H9 (cell line): Measurements from ENCODE around the gene ITIH5. TPM values are rescaled to one million over a fixed set of nuclear protein-coding genes. Genes with fewer than 3 reads are reported as not detected.

Source experiments
- DNase-seq: peaks from one replicate; pipeline ENCODE4 v3.0.0-alpha.2; 2017
- H2AFZ ChIP-seq: one replicate; pipeline ENCODE4 v1.6.1; 2013; ENCODE audit warnings: mild to moderate bottlenecking, low read length, control low read depth, moderate library complexity
- H2AK5ac ChIP-seq: 2 replicates; pipeline ENCODE4 v1.6.1; 2013; ENCODE audit warnings: low read length, control low read depth, mixed read lengths; ENCODE audit not compliant: insufficient read length
- H2BK120ac ChIP-seq: one replicate; pipeline ENCODE4 v1.6.1; 2013; ENCODE audit warnings: low read depth, mild to moderate bottlenecking, low read length, control low read depth, inconsistent platforms; ENCODE audit not compliant: poor library complexity, severe bottlenecking
- H2BK12ac ChIP-seq: 2 replicates; pipeline ENCODE4 v1.6.1; 2013; ENCODE audit warnings: low read length, control low read depth, mixed read lengths, low read depth; ENCODE audit not compliant: insufficient read length
- H2BK15ac ChIP-seq: 2 replicates; pipeline ENCODE4 v1.6.1; 2013; ENCODE audit warnings: low read depth, low read length, control low read depth
- H2BK20ac ChIP-seq: one replicate; pipeline ENCODE4 v1.6.1; 2013; ENCODE audit warnings: low read depth, mild to moderate bottlenecking, low read length, control low read depth, inconsistent platforms; ENCODE audit not compliant: poor library complexity, severe bottlenecking
- H2BK5ac ChIP-seq: 2 replicates; pipeline ENCODE4 v1.6.1; 2013; ENCODE audit warnings: low read length, control low read depth, mixed read lengths; ENCODE audit not compliant: insufficient read length
- H3K14ac ChIP-seq: 2 replicates; pipeline ENCODE4 v1.6.1; 2013; ENCODE audit warnings: low read length, control low read depth; ENCODE audit not compliant: insufficient read depth
- H3K18ac ChIP-seq: 2 replicates; pipeline ENCODE4 v1.6.1; 2013; ENCODE audit warnings: low read depth, mild to moderate bottlenecking, mixed read lengths, low read length, control low read depth; ENCODE audit not compliant: insufficient read length
- H3K23ac ChIP-seq: 2 replicates; pipeline ENCODE4 v1.6.1; 2013; ENCODE audit warnings: low read length, control low read depth, mixed read lengths, low read depth; ENCODE audit not compliant: insufficient read length
- H3K23me2 ChIP-seq: 2 replicates; pipeline ENCODE4 v1.6.1; 2013; ENCODE audit warnings: low read depth, mild to moderate bottlenecking, mixed read lengths, low read length, control low read depth; ENCODE audit not compliant: insufficient read length, poor library complexity, severe bottlenecking
- H3K27ac ChIP-seq: 2 replicates; pipeline ENCODE4 v1.5.1; 2013; ENCODE audit warnings: low read length, control low read depth, mixed read lengths, low read depth; ENCODE audit not compliant: insufficient read length
- H3K27me3 ChIP-seq: 2 replicates; pipeline ENCODE4 v1.6.1; 2013; ENCODE audit warnings: low read length, control low read depth, inconsistent platforms; ENCODE audit not compliant: insufficient read depth
- H3K4ac ChIP-seq: 2 replicates; pipeline ENCODE4 v1.6.1; 2013; ENCODE audit warnings: low read depth, mild to moderate bottlenecking, control low read depth, inconsistent platforms, low read length, moderate library complexity
- H3K4me1 ChIP-seq: 2 replicates; pipeline ENCODE4 v1.6.1; 2013; ENCODE audit warnings: low read length, control low read depth, inconsistent platforms; ENCODE audit not compliant: insufficient read depth
- H3K4me2 ChIP-seq: 2 replicates; pipeline ENCODE4 v1.6.1; 2013; ENCODE audit warnings: low read length, control low read depth, mixed read lengths; ENCODE audit not compliant: insufficient read length, insufficient read depth
- H3K56ac ChIP-seq: 2 replicates; pipeline ENCODE4 v1.6.1; 2013; ENCODE audit warnings: low read depth, mild to moderate bottlenecking, mixed read lengths, low read length, control low read depth; ENCODE audit not compliant: insufficient read length
- H3K79me1 ChIP-seq: 2 replicates; pipeline ENCODE4 v1.6.1; 2013; ENCODE audit warnings: low read depth, mild to moderate bottlenecking, moderate library complexity, low read length, control low read depth, inconsistent platforms; ENCODE audit not compliant: insufficient read depth, poor library complexity, severe bottlenecking
- H3K79me2 ChIP-seq: 2 replicates; pipeline ENCODE4 v1.6.1; 2013; ENCODE audit warnings: low read length, control low read depth, inconsistent platforms; ENCODE audit not compliant: insufficient read depth
- H3K9ac ChIP-seq: 2 replicates; pipeline ENCODE4 v1.6.1; 2013; ENCODE audit warnings: low read length, control low read depth, mixed read lengths; ENCODE audit not compliant: insufficient read length; ENCODE audit errors: extremely low read depth
- H3K9me3 ChIP-seq: one replicate; pipeline ENCODE4 v1.6.1; 2013; ENCODE audit warnings: low read depth, low read length, inconsistent platforms; ENCODE audit not compliant: control insufficient read depth
- H3T11ph ChIP-seq: one replicate; pipeline ENCODE4 v1.6.1; 2013; ENCODE audit warnings: mild to moderate bottlenecking, low read length, control low read depth, inconsistent platforms
- H4K20me1 ChIP-seq: one replicate; pipeline ENCODE4 v1.6.1; 2013; ENCODE audit not compliant: control insufficient read depth, insufficient read length, insufficient read depth
- H4K5ac ChIP-seq: 2 replicates; pipeline ENCODE4 v1.6.1; 2013; ENCODE audit warnings: low read depth, mild to moderate bottlenecking, mixed read lengths, low read length, control low read depth; ENCODE audit not compliant: insufficient read length
- H4K8ac ChIP-seq: replicated peaks from 2 replicates; pipeline ENCODE4 v1.6.1; 2013; ENCODE audit warnings: low read length, control low read depth, mixed read lengths, low read depth; ENCODE audit not compliant: insufficient read length
- H4K91ac ChIP-seq: 2 replicates; pipeline ENCODE4 v1.6.1; 2013; ENCODE audit warnings: low read depth, mild to moderate bottlenecking, moderate library complexity, mixed read lengths, low read length, control low read depth; ENCODE audit not compliant: insufficient read length
- H3K27ac Mint-ChIP-seq, 3 experiments: 2 replicates in 2 of 3; 3 replicates in 1 of 3; pipeline ENCODE4 v1.8.0; 2020 to 2021; ENCODE audit warnings: mixed read lengths in 3 of 3, mild to moderate bottlenecking in 1 of 3, moderate library complexity in 1 of 3
- H3K27me3 Mint-ChIP-seq: 2 replicates; pipeline ENCODE4 v1.8.0; 2021; ENCODE audit warnings: low read depth, mild to moderate bottlenecking, moderate library complexity, mixed read lengths
- H3K36me3 Mint-ChIP-seq, 3 experiments: 2 replicates in 2 of 3; 3 replicates in 1 of 3; pipeline ENCODE4 v1.8.0; 2020 to 2021; ENCODE audit warnings: low read depth in 3 of 3, mixed read lengths in 3 of 3; ENCODE audit not compliant: insufficient read depth in 1 of 3
- H3K4me1 Mint-ChIP-seq, 2 experiments: 2 replicates each; pipeline ENCODE4 v1.8.0; 2020; ENCODE audit warnings: mixed read lengths in 2 of 2
- H3K4me3 Mint-ChIP-seq, 2 experiments: 2 replicates in 1 of 2; 3 replicates in 1 of 2; pipeline ENCODE4 v1.8.0; 2020 to 2021; ENCODE audit warnings: mild to moderate bottlenecking in 2 of 2, mixed read lengths in 2 of 2, moderate library complexity in 1 of 2
- H3K9me3 Mint-ChIP-seq, 2 experiments: 2 replicates in 1 of 2; 3 replicates in 1 of 2; pipeline ENCODE4 v1.8.0; 2020; ENCODE audit warnings: mild to moderate bottlenecking in 2 of 2, mixed read lengths in 2 of 2, moderate library complexity in 1 of 2
- CTCF ChIP-seq: fragments of 200-600 bp; sonication (generic); conservative IDR thresholded peaks from 3 replicates; pipeline ENCODE4 v1.8.0; 2021; ENCODE audit warnings: antibody characterized with exemption, mild to moderate bottlenecking
- WGBS: extraction: QIAGEN DNeasy Blood & Tissue Kit; methylation state at CpG from one replicate; pipeline ENCODE4 v1.1.7; 2013; ENCODE audit warnings: missing lambda C conversion rate, low lambda C conversion rate, mixed read lengths; ENCODE audit not compliant: insufficient read length; ENCODE audit errors: extremely low coverage; 5-methylcytosine and 5-hydroxymethylcytosine counted together
- total RNA-seq: library from RNA; stranded (reverse); gene quantifications from 2 replicates; pipeline ENCODE4 v1.2.1, GENCODE V29; 2021

ITIH5 gene
- total RNA-seq, 1 experiment from 2014 or later: 1.3 TPM

GRCh38 chr10:7565871-7566270, 100.9 kb downstream of the ITIH5 start:
- no peak overlapping the region for H2BK20ac ChIP-seq
- no peak overlapping the region for H3K56ac ChIP-seq
- no peaks in the 10 kb centered on the region for H3K4me1 ChIP-seq
- H2BK15ac ChIP-seq: no peak overlapping the region
- Mint-ChIP-seq H3K4me1 (peaks cover 17 to 19% of the 10 kb centered on the region in 2 experiments), H3K27me3 (peaks cover 11% of the 10 kb centered on the region), H3K27ac (no peak overlapping the region; a peak in 1 of 7 replicates), H3K36me3 (no peaks in the 10 kb centered on the region), H3K4me3 (no peak overlapping the region), H3K9me3 (no peaks in the 10 kb centered on the region)
- no peak for TF ChIP-seq CTCF
- no peak overlapping the region for H3K18ac ChIP-seq
- WGBS: no CpG with 5 or more reads among the region's 12 CpGs
- H3K14ac ChIP-seq: no peak overlapping the region
- no peak overlapping the region for H3T11ph ChIP-seq
- no peak overlapping the region for H2BK12ac ChIP-seq
- no peak overlapping the region for H2BK5ac ChIP-seq
- no peak overlapping the region for H3K23ac ChIP-seq
- H4K5ac ChIP-seq: no peak overlapping the region
- H3K79me1 ChIP-seq: no peaks in the 10 kb centered on the region
- no peak overlapping the region for H3K9ac ChIP-seq
- H2BK120ac ChIP-seq: no peak overlapping the region
- no peak overlapping the region for H4K91ac ChIP-seq
- H4K8ac ChIP-seq: no peak overlapping the region
- H3K4me2 ChIP-seq: no peak overlapping the region
- no peaks in the 10 kb centered on the region for H4K20me1 ChIP-seq
- no peak overlapping the region for H3K27ac ChIP-seq
- no peak overlapping the region for H3K4ac ChIP-seq
- no peaks in the 10 kb centered on the region for H3K9me3 ChIP-seq
- H2AK5ac ChIP-seq: no peak overlapping the region
- H3K79me2 ChIP-seq: no peaks in the 10 kb centered on the region
- DNase-seq: no peak
- no peaks in the 10 kb centered on the region for H3K27me3 ChIP-seq
- H3K23me2 ChIP-seq: no peaks in the 10 kb centered on the region
- H2AFZ ChIP-seq: no peak overlapping the region
